Measurements from ENCODE around the gene CHKA. TPM values are rescaled to one million over a fixed set of nuclear protein-coding genes. Genes with fewer than 3 reads are reported as not detected.

The CHKA gene
- total RNA-seq: 3.4 and 3.8 TPM in 2 replicates

DNA sequence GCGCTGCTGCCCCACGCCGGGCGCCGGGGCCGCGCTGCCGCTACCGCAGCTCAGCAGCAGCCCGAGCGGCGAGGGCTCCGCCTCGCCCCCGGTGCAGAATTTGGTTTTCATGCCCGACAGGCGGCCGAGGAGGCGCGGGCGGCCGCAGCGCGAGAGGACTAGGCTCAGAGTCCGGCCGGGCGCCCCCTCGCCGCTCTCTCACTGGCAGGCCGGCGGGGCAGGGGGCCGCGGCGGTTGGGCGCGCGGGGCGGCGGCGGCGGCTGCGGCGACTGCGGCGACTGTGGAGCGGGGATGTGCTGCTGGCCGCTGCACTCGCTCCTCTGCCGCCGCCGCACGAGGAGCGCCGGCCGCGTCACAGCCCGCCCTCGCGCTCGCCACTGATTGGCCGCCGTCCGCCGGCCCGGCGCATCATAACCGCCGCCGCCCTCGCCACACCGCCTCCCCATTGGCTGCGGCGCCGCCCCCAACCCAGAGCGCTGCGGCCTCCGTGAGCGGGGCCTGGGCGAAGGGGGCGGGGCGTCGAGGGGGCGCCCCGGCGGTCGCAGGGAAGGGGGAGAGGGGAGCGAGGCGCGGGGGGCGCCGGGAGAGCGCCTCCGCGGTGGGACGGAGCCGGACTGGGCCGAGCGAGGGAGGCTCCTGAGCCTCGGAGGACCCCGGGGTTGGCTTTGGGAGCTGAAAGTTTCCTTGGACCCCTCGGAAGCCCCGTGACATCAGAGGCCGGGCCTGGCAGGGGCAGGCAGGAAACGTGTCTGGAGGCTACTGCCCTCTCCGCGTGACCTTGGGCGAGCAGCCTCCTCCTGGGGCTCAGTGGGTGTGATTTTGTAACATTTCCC lies at the start of gene CHKA:
Gene CHKA (minus strand): TSS at position 322 of the 833 bp plus-strand sequence. CDS start 211 bp downstream, at position 111.

DNA sequence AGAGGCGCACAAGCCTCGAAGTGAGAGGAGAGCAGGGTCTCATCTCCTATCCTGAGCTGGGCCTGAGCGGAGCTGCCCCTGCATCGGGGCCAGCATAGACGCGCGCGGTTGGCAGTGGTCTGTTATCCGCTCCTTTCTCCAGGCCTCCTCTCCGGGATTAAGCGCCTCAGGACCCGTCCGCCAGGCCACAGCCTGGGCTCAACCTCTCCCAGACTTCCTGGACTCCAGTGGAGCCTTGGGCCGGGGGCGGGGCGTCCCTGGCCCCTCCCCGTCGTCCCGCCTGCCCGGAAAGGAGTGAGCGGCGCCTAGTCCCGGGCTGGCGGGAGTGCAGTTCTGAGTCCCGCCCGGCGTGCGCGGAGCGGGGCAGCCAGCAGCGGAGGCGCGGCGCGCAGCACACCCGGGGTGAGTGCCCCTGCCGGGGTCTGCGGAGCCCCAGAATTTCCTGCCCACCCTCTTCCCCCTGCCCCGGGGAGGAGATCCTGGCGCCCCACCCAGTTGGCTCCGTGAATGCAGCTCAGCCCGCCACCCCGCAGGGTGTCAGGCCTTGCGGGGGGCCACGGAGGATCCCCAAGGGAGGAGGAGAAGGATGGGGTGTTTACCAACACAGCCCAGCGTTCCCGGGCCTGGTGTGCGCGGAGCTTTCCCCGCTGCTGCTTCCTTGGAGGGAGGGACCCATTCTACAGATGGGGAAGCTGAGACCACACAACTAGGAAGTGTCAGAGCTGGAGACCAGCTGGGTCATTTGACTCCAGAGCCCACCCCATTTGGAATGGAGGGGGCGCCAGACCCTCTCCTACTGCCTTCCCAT lies 82.3 kb downstream of the CHKA start, which contains the start of gene TCIRG1:
Gene TCIRG1 (plus strand): TSS at position 308 of the 808 bp plus-strand sequence. CDS start 2,247 bp downstream, outside the sequence.

DNA sequence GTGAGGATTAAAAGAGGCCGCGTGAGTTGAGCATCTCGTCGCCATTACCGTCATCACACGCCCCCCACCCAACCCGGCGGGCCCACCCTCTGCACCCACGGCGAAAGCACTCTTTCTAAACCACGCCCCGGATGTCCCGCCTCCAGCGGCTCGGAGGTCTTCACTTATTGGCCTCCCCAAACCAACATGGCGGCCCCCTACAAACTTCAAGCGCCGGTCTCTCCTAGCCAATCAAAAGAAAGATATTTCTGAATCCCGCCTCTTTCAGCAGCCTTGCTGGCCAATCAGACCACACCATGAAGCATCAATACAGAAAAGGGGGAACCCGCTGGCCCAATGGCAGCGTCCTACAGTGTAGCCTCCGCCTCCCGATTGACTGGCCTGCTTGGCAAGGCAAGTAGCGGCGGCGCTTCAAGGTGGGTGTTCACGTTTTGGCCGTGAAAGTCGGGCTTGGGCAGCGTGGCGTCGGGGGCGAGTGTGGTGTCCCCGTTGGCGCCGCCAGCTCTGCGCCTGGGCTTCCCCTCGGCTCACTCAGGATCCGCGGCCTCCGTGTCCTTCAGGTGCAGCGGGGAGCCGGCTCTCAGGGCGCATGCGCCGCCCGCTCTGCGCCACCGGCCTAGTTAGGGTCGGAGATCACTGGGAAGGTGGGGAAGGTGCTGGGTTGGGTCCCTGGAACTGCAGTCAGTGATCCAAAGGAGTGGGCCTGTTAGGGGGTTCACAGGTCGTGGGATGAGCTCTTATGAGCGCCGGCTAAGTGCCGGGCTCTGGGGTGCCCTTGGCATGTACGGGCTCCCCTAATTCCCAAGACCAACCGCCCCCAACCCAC lies 90.7 kb downstream of the CHKA start, which contains the start of gene NDUFS8:
Gene NDUFS8 (plus strand): TSS at position 364 of the 826 bp plus-strand sequence. CDS start 1,471 bp downstream, outside the sequence.

DNA sequence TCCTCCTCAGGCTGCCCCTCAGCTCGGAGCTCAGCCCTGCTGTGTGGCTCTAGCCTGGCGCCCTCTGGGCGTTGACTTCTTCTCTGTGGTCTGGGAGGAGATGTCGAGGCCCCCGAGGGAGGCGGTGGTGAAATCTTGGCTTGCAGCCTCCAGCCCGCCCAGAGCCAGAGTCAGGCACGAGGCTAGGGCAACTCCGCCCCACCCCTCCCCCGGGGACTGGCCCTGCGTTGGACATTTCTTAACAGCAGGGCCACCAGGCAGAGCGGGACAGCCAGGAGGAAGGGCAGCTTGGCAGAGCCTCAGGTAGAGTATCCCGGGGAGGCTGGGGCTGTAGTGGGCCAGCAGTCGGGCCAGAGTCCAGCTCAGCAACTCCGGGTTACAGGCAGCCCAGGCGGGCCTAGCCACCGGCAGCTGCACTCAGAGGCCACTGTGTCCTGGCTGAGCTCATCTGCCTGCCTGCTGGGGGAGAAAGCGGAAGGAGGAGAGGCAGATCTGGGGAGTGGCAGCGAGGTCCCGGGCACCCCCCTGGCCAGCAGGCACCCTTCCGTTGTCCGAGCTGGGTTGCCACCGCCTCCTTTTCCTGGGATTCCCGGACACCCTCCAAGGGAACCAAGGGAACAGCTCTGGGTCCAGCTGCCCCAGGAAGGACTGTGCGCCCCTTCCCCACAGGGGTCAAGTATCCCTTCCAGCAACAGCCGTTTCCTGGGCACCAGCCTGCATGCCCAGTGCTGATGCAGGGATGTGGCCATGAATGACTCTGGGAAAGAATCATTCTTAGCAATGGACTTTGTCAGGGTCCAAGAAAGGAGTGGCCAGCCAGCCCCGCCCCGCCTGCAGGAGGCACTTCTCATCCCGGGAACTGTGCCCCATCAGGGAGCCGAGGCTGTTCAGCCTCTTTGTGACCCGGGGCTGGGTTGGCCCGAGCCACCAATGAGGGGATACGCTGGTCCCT lies 110.8 kb downstream of the CHKA start, which contains the start of gene ALDH3B1:
Gene ALDH3B1 (plus strand): TSS at position 238 of the 952 bp plus-strand sequence. CDS start 4,971 bp downstream, outside the sequence.

GRCh38 chr11:68003846-68004550 lies 117.2 kb downstream of the CHKA start, which contains the start of gene UNC93B1:
Gene UNC93B1, minus strand, starts transcription at chr11:68004097. Its CDS starts 54 bp downstream, at chr11:68004043.

Other genes with a start within 250 kb of the CHKA start
- 10.2 and 15.9 TPM in 2 replicates for gene UNC93B1, start 117.3 kb downstream of the CHKA start, total RNA-seq
- 0.31 and 0.61 TPM in 2 replicates for gene ALDH3B1, start 111.1 kb downstream of the CHKA start, total RNA-seq
- gene NDUFS8, start 90.7 kb downstream of the CHKA start, total RNA-seq: 235 and 242 TPM in 2 replicates
- 51.0 and 76.7 TPM in 2 replicates for gene TCIRG1, start 82.4 kb downstream of the CHKA start, total RNA-seq
- 12.5 and 14.6 TPM in 2 replicates for gene KMT5B, start 91.9 kb upstream of the CHKA start, total RNA-seq
- gene C11orf24, start 150.6 kb upstream of the CHKA start, total RNA-seq: 54.2 and 85.4 TPM in 2 replicates
- gene LRP5, start 191.2 kb upstream of the CHKA start, total RNA-seq: 20.2 and 28.5 TPM in 2 replicates

Data from hair follicular keratinocyte (primary cell).